ENCODE data around the gene HIP1.

DNA sequence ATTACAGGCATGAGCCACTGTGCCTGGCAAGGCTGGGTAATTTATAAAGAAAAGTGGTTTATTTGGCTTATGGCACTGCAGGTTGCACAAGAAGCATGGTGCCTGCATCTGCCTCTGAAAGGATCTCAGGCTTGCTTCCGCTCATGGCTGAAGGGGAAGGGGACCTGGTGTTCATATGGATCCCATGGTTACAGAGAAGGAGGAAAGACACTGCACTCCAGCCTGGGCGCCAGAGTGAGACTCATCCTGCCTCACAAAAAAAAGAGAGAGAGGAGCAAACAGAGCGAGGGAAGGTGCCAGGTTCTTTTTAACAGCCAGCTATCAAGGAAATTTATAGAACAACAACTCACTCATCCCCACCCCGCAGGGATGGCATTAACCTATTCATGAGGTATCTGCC, 36.2 kb downstream of the HIP1 start:
- TF ChIP-seq, protein P1, sequence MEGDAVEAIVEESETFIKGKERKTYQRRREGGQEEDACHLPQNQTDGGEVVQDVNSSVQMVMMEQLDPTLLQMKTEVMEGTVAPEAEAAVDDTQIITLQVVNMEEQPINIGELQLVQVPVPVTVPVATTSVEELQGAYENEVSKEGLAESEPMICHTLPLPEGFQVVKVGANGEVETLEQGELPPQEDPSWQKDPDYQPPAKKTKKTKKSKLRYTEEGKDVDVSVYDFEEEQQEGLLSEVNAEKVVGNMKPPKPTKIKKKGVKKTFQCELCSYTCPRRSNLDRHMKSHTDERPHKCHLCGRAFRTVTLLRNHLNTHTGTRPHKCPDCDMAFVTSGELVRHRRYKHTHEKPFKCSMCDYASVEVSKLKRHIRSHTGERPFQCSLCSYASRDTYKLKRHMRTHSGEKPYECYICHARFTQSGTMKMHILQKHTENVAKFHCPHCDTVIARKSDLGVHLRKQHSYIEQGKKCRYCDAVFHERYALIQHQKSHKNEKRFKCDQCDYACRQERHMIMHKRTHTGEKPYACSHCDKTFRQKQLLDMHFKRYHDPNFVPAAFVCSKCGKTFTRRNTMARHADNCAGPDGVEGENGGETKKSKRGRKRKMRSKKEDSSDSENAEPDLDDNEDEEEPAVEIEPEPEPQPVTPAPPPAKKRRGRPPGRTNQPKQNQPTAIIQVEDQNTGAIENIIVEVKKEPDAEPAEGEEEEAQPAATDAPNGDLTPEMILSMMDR (IDR thresholded peaks at IDR 0.05; ENCODE audit: low read length): no peak
- TF ChIP-seq EZH2 (IDR thresholded peaks at IDR 0.05; ENCODE audit: borderline replicate concordance, low read length): no peak
